Left lung (tissue), 10 donors: Measurements from ENCODE around the gene SLC19A1. TPM values are rescaled to one million over a fixed set of nuclear protein-coding genes. Genes with fewer than 3 reads are reported as not detected.
A peak's percentile ranks its signal among the peaks of the same experiment; 100 is the strongest.

ENCODE experiments used
- ATAC-seq: fragments of 200-7000 bp; cut with Tn5 transposase; one replicate; pipeline ENCODE4 v1.9.1; 2020; ENCODE audit warnings: moderate library complexity
- DNase-seq, 4 donors: peaks; one replicate each; pipeline ENCODE4 v3.0.0-alpha.2; 2013 to 2020
- H3K27ac ChIP-seq, 2 donors: fragments of 200-600 bp; sonication (generic) in 1 of 2; one replicate each; pipeline versions ENCODE4 v1.5.0 to v1.8.0; 2020 to 2021
- H3K27me3 ChIP-seq, 2 donors: fragments of 200-600 bp; sonication (generic) in 1 of 2; one replicate each; pipeline versions ENCODE4 v1.5.0 to v1.8.0; 2020 to 2021
- H3K36me3 ChIP-seq, 2 donors: fragments of 200-600 bp; sonication (generic) in 1 of 2; one replicate each; pipeline versions ENCODE4 v1.5.0 to v1.8.0; 2020 to 2021
- H3K4me1 ChIP-seq, 2 donors: fragments of 200-600 bp; one replicate each; pipeline ENCODE4 v1.8.0; 2021
- H3K4me3 ChIP-seq, 2 donors: fragments of 200-600 bp; sonication (generic) in 1 of 2; one replicate each; pipeline versions ENCODE4 v1.5.0 to v1.8.0; 2020 to 2021; ENCODE audit warnings: mild to moderate bottlenecking in 1 of 2
- H3K9me3 ChIP-seq, 2 donors: fragments of 200-600 bp; sonication (generic) in 1 of 2; one replicate each; pipeline versions ENCODE4 v1.5.0 to v1.8.0; 2020 to 2021
- CTCF ChIP-seq, 2 donors: fragments of 200-600 bp; sonication (generic) in 1 of 2; IDR thresholded peaks; one replicate each; pipeline versions ENCODE4 v1.5.0 to v1.8.0; 2021; ENCODE audit warnings: antibody characterized with exemption in 2 of 2
- intact Hi-C, 2 donors: fragments of 100-400 bp; cut with DNase I; formaldehyde crosslinking; loops; one replicate each; pipeline versions ENCODE4 v1.11.2 to v1.14.2; 2022
- polyA plus RNA-seq, 6 donors: library from polyadenylated mRNA; unstranded; fragments of 120-200 nt; gene quantifications; one replicate each; pipeline ENCODE4 v1.2.1, GENCODE V29; 2013; ENCODE audit not compliant: insufficient read length in 6 of 6
- total RNA-seq, 2 donors: library from RNA; stranded (reverse); fragmentation: NEBNext Ultra II Directional; extraction: Animal tissue kit (Norgen Biotek cat#: 25700); gene quantifications; one replicate each; pipeline ENCODE4 v1.2.1, GENCODE V29; 2021
- donor health status: DM: no; HTN: yes; CAD: no.
- donor health status: DM: no; HTN: no; CAD: no.

Gene SLC19A1
- total and polyA plus RNA-seq, 8 donors: 22.4 to 50.4 (median 27.2) TPM

DNA sequence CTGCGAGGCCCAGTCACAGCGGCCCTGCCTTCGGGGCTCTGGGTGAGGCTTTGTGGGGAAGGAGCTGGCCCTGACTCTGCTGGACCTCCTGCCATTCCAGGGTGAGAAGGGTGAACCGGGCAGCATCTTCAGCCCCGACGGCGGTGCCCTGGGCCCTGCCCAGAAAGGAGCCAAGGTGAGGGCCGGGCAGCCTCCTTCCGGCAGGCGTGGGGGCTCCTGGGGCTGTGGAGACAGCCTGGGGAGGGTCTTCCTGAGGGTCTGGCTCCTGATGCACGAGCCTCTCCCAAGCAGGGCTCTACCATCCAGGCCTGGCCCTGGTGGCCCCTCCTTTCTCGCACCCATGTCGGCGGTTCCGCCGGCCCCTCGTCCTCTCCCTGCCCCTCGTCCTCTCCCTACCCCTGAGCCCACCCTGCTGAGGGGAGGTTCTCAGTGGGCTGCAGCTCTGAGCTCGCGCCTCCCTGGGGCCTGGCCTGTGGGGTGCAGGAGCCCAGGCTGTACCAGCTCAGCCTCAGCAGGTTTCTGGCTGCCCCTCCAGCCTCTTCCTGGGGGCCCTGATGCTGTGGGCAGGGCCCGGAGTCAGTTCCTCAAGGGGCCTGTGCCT is 48.7 kb downstream of the SLC19A1 start:
- Histone ChIP-seq H3K27ac (no peak overlapping the region), H3K9me3 (no peaks in the 10 kb centered on the region), H3K36me3 (peaks cover 0 to 44% of the 10 kb centered on the region in 2 donors), H3K4me3 (no peak overlapping the region), H3K27me3 (no peaks in the 10 kb centered on the region), H3K4me1 (peaks cover 0 to 7% of the 10 kb centered on the region in 2 donors)
- TF ChIP-seq CTCF (IDR thresholded peaks at IDR 0.05): no peak
- DNase-seq (no peak), ATAC-seq (no peak)
- intact Hi-C loops: no loop called here

DNA sequence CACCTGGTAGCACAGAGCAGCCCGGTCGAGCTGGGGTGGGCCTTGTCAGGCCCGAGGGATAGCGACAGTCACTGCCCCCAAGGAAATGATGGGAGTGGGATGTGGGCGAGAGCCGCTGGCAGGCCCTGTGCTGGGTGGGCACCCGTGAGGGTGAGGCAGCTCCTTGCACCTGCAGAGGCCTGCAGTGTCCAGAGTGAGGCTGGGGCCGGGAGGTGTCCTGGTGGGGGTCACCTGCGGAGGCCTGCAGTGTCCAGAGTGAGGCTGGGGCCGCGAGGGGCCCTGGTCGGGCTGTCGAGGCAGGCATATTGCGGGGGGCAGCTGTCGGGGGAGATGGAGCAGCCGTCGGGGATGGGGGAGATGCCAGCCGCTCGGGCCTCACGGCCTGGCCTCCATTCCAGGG is 49.5 kb downstream of the SLC19A1 start:
- DNase-seq: no peak
- Histone ChIP-seq H3K36me3 (peaks cover 0 to 37% of the 10 kb centered on the region in 2 donors), H3K4me1 (peaks cover 0 to 7% of the 10 kb centered on the region in 2 donors), H3K4me3 (no peak overlapping the region), H3K9me3 (no peaks in the 10 kb centered on the region), H3K27me3 (no peaks in the 10 kb centered on the region), H3K27ac (no peak overlapping the region)
- TF ChIP-seq CTCF (IDR thresholded peaks at IDR 0.05): no peak
- ATAC-seq: no peak
- intact Hi-C loops: no loop called here

DNA sequence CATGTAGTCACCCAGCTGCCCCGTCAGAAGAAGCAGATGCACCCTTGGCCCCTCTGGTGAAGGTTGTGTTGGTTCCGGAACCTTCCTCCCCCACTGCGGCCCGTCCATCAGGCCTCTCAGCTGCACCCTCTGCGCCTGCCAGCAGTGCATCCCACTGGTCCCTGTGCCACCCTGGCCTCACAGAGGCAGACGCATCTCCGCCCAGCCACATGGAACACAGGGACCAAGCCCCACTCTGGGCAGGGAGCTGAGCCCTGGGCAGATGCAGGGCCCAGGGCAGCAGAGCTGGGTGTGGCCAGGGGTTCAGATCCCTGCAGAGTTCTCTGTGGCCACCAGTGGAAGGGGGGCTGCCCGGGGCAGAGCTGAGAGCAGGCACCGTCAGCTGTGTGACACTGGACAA is 50.6 kb downstream of the SLC19A1 start:
- no peaks in the 10 kb centered on the region for H3K27me3 ChIP-seq
- no peaks in the 10 kb centered on the region for H3K9me3 ChIP-seq
- intact Hi-C loops: no loop called here
- TF ChIP-seq CTCF (IDR thresholded peaks at IDR 0.05): no peak
- ATAC-seq (no peak), DNase-seq (no peak)
- H3K4me1 ChIP-seq: peaks cover 0 to 7% of the 10 kb centered on the region in 2 donors
- peaks cover 0 to 34% of the 10 kb centered on the region in 2 donors for H3K36me3 ChIP-seq
- no peak overlapping the region for H3K27ac ChIP-seq
- H3K4me3 ChIP-seq: no peak overlapping the region

DNA sequence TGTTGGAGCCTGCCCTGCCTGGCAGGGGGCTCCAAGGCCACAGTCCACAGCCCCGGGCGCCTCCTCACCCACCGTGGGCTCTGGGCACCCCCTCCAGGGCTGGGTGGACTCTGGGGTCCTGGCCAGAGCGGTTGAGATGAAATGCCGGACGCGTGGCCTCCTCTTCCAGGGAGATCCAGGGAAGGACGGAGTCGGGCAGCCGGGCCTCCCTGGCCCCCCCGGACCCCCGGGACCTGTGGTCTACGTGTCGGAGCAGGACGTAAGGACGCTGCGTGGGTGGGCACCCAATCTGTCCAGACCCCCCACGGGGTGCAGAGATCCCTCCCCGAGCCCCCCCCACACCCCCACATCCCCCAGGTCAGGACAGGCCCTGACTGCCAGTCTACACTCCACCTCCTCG is 51.2 kb downstream of the SLC19A1 start:
- Histone ChIP-seq H3K4me3 (no peak overlapping the region), H3K27ac (no peak overlapping the region), H3K36me3 (peaks cover 0 to 29% of the 10 kb centered on the region in 2 donors), H3K9me3 (no peaks in the 10 kb centered on the region), H3K4me1 (peaks cover 0 to 7% of the 10 kb centered on the region in 2 donors), H3K27me3 (no peaks in the 10 kb centered on the region)
- TF ChIP-seq CTCF (IDR thresholded peaks at IDR 0.05): no peak
- ATAC-seq: no peak
- intact Hi-C loops: no loop called here
- no peak for DNase-seq

DNA sequence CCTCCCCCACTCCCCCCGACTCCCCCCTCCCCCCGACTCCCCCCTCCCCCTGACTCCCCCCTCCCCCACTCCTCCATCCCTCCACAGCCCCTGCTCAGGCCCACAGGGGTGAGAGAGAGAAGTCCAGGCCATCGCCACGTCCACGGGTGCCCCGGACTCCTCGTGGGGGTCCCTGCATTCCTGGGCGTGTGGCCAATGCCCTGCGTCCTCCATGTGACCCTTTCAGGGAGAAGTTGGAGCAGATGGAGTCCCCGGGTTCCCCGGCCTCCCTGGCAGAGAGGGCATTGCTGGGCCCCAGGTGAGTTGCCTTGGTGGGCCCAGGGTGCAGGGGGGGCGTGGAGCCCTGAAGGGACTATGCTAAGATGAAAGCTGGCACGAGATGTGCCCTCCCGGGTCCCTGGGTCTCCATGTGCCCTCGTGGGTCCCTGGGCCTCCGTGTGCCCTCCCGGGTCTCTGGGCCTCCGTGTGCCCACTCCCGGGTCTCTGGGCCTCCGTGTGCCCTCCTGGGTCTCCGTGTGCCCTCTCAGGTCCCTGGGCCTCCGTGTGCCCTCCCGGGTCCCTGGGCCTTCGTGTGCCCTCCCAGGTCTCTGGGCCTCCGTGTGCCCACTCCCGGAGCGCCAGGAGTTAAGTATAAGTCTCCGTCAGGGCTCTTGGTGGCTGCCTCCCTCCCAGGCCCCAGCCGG is 52.0 kb downstream of the SLC19A1 start:
- Histone ChIP-seq H3K4me1 (peaks cover 0 to 7% of the 10 kb centered on the region in 2 donors), H3K9me3 (no peaks in the 10 kb centered on the region), H3K27me3 (no peaks in the 10 kb centered on the region), H3K4me3 (no peak overlapping the region), H3K27ac (peak overlapping the region in 1 of 2 donors; percentile 58), H3K36me3 (peaks cover 0 to 20% of the 10 kb centered on the region in 2 donors)
- no peak for DNase-seq
- ATAC-seq: no peak
- no peak for TF ChIP-seq CTCF (IDR thresholded peaks at IDR 0.05)
- intact Hi-C loops: no loop called here
